Measurements from ENCODE around the gene ALDOB. TPM values are rescaled to one million over a fixed set of nuclear protein-coding genes. Genes with fewer than 3 reads are reported as not detected.

ALDOB gene
- total and polyA plus RNA-seq, 2 experiments from 2014 or later = not detected

DNA sequence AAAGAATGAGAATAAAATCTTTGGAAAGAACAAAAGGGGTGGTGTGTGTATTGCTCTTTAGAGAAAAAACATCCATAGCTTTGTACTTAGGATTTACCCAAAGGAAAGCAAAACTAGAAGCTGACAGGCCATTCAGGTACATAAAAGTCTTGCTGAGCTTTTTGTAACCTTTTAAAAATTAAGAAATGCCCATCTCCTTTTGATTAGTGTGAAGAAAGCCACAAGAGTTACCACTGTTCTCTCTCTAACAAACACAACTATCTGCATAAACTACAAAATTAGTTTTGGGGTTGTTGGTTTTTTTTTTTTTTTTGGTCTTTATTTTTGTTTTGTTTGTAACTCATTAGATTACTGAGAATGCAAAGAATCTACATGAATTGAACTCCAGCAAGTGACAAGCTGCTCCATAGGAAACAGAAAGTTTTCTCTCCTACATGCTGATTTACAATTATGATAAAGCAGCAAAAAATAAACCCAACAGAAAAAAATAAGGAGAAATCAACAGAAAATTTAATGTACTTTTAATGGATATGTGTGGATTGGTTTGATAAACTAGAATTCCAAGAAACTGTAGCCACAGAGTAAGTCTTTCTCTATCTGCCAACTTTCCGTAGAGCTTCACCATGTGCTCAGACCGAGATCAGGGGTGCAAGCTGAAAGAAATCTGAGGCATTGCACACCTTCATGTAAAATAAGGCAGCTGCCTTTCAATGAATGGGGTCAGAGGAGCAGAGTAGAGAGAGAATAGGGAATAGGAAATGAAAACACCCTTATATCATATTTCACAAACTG lies 63.1 kb downstream of the ALDOB start:
- H3K27ac Mint-ChIP-seq = no peak overlapping the region
- H3K4me1 Mint-ChIP-seq = peaks cover 19% of the 10 kb centered on the region; the same call in 2 of the 3 replicates
- no peak for DNase-seq (ENCODE audit: low spot score)
- no peaks in the 10 kb centered on the region for H3K36me3 ChIP-seq (ENCODE audit: insufficient read depth)
- H3K4me3 ChIP-seq = no peak overlapping the region
- ATAC-seq = no peak
- H3K9me2 ChIP-seq (ENCODE audit: insufficient read depth) = no peaks in the 10 kb centered on the region
- TF ChIP-seq, protein P1, sequence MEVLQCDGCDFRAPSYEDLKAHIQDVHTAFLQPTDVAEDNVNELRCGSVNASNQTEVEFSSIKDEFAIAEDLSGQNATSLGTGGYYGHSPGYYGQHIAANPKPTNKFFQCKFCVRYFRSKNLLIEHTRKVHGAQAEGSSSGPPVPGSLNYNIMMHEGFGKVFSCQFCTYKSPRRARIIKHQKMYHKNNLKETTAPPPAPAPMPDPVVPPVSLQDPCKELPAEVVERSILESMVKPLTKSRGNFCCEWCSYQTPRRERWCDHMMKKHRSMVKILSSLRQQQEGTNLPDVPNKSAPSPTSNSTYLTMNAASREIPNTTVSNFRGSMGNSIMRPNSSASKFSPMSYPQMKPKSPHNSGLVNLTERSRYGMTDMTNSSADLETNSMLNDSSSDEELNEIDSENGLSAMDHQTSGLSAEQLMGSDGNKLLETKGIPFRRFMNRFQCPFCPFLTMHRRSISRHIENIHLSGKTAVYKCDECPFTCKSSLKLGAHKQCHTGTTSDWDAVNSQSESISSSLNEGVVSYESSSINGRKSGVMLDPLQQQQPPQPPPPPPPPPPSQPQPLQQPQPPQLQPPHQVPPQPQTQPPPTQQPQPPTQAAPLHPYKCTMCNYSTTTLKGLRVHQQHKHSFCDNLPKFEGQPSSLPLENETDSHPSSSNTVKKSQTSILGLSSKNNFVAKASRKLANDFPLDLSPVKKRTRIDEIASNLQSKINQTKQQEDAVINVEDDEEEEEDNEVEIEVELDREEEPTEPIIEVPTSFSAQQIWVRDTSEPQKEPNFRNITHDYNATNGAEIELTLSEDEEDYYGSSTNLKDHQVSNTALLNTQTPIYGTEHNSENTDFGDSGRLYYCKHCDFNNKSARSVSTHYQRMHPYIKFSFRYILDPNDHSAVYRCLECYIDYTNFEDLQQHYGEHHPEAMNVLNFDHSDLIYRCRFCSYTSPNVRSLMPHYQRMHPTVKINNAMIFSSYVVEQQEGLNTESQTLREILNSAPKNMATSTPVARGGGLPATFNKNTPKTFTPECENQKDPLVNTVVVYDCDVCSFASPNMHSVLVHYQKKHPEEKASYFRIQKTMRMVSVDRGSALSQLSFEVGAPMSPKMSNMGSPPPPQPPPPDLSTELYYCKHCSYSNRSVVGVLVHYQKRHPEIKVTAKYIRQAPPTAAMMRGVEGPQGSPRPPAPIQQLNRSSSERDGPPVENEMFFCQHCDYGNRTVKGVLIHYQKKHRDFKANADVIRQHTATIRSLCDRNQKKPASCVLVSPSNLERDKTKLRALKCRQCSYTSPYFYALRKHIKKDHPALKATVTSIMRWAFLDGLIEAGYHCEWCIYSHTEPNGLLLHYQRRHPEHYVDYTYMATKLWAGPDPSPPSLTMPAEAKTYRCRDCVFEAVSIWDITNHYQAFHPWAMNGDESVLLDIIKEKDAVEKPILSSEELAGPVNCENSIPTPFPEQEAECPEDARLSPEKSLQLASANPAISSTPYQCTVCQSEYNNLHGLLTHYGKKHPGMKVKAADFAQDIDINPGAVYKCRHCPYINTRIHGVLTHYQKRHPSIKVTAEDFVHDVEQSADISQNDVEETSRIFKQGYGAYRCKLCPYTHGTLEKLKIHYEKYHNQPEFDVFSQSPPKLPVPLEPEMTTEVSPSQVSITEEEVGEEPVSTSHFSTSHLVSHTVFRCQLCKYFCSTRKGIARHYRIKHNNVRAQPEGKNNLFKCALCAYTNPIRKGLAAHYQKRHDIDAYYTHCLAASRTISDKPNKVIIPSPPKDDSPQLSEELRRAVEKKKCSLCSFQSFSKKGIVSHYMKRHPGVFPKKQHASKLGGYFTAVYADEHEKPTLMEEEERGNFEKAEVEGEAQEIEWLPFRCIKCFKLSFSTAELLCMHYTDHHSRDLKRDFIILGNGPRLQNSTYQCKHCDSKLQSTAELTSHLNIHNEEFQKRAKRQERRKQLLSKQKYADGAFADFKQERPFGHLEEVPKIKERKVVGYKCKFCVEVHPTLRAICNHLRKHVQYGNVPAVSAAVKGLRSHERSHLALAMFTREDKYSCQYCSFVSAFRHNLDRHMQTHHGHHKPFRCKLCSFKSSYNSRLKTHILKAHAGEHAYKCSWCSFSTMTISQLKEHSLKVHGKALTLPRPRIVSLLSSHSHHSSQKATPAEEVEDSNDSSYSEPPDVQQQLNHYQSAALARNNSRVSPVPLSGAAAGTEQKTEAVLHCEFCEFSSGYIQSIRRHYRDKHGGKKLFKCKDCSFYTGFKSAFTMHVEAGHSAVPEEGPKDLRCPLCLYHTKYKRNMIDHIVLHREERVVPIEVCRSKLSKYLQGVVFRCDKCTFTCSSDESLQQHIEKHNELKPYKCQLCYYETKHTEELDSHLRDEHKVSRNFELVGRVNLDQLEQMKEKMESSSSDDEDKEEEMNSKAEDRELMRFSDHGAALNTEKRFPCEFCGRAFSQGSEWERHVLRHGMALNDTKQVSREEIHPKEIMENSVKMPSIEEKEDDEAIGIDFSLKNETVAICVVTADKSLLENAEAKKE (CRISPR knock-in tag; IDR thresholded peaks at IDR 0.05) = no peak
- no peak for TF ChIP-seq EZH2phosphoT487 (IDR thresholded peaks at IDR 0.05; ENCODE audit: unreplicated experiment)
- no peak for TF ChIP-seq ETS1 (IDR thresholded peaks at IDR 0.05)
- no peak for TF ChIP-seq POLR2AphosphoS5 (IDR thresholded peaks at IDR 0.05; ENCODE audit: low read depth)
- no peak for TF ChIP-seq STAT1 (IDR thresholded peaks at IDR 0.05; ENCODE audit: unreplicated experiment)
- H3K4me3 Mint-ChIP-seq = no peak overlapping the region
- H3K27me3 Mint-ChIP-seq (ENCODE audit: insufficient read depth, low read depth, poor library complexity) = no peaks in the 10 kb centered on the region
- no peak overlapping the region for H3K27ac ChIP-seq (ENCODE audit: low read depth)
- peaks cover 1% of the 10 kb centered on the region; the same call in 1 of the 3 replicates for H3K9me3 Mint-ChIP-seq
- H3K4me1 ChIP-seq (ENCODE audit: insufficient read depth) = peaks cover 5% of the 10 kb centered on the region; the same call in 1 of the 2 replicates
- no peaks in the 10 kb centered on the region for H4K20me1 ChIP-seq (replicated peaks; ENCODE audit: insufficient read depth)
- no peaks in the 10 kb centered on the region for H3K79me2 ChIP-seq (replicated peaks; ENCODE audit: insufficient read depth)
- H3K27me3 ChIP-seq (ENCODE audit: insufficient read depth) = no peaks in the 10 kb centered on the region
- H3K36me3 Mint-ChIP-seq (ENCODE audit: low read depth) = no peaks in the 10 kb centered on the region
- H3K4me2 ChIP-seq = no peak overlapping the region
- H3F3A ChIP-seq (replicated peaks; ENCODE audit: low read depth) = no peaks in the 10 kb centered on the region
- peak overlapping the region; percentile 38; the same call in 1 of the 2 replicates for H2AFZ ChIP-seq
